Upper lobe of right lung (tissue), 1 donor: Measurements from ENCODE around the gene RINT1. TPM values are rescaled to one million over a fixed set of nuclear protein-coding genes. Genes with fewer than 3 reads are reported as not detected.
A peak's percentile ranks its signal among the peaks of the same experiment; 100 is the strongest.
"Not testable (repeated sequence)": the region's sequence is repeated elsewhere in the genome, so short reads cannot be mapped to it uniquely, and the experiment has no call there.

Experiments used
- ATAC-seq: fragments of 200-7000 bp; cut with Tn5 transposase; one replicate; pipeline ENCODE4 v1.9.1; 2020; ENCODE audit warnings: mild to moderate bottlenecking, moderate library complexity
- DNase-seq: peaks from one replicate; pipeline ENCODE4 v3.0.0-alpha.2; 2020
- H3K27ac ChIP-seq: fragments of 200-600 bp; one replicate; pipeline ENCODE4 v1.8.0; 2022
- H3K27me3 ChIP-seq: fragments of 200-600 bp; one replicate; pipeline ENCODE4 v1.8.0; 2022; ENCODE audit warnings: mild to moderate bottlenecking
- H3K36me3 ChIP-seq: fragments of 200-600 bp; one replicate; pipeline ENCODE4 v1.8.0; 2022
- H3K4me1 ChIP-seq: fragments of 200-600 bp; one replicate; pipeline ENCODE4 v1.8.0; 2022
- H3K4me3 ChIP-seq: fragments of 200-600 bp; one replicate; pipeline ENCODE4 v1.8.0; 2022; ENCODE audit warnings: mild to moderate bottlenecking
- H3K9me3 ChIP-seq: fragments of 200-600 bp; one replicate; pipeline ENCODE4 v1.8.0; 2022
- intact Hi-C: fragments of 100-400 bp; cut with DNase I; formaldehyde crosslinking; loops from one replicate; pipeline ENCODE4 v1.11.0; 2022
- total RNA-seq: library from RNA; stranded (reverse); fragmentation: NEBNext Ultra II Directional; extraction: Animal tissue kit (Norgen Biotek cat#: 25700); gene quantifications from one replicate; pipeline ENCODE4 v1.2.1, GENCODE V29; 2021
- TF ChIP-seq, protein P1 (sequence below): fragments of 200-600 bp; IDR thresholded peaks from one replicate; pipeline ENCODE4 v1.8.0; 2022; ENCODE audit warnings: antibody characterized with exemption
- donor health status: DM: no; HTN: yes; CAD: no; lungs with severe emphysema.

RINT1 gene
- total RNA-seq, 1 donor from 2014 or later: 14.8 TPM

DNA sequence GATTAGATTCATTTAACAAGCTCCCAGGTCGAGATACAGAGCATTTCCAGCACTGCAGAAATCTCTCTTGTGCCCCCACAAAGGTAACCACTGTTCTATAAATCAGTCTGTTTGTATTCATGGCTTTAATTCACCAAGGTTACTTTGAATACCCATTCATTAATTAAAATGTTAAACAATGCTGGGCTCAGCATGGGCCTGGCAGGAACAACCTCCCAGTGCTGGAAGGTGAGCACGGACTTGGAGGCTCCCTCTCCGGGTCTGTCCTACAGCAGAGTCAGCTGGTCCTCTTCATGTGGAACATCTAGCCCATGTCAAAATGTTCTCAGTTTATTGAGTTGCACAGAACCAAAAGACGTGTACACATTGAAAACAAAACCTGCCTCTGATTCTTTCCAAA is 64.9 kb downstream of the RINT1 start:
- Histone ChIP-seq H3K27me3 (no peaks in the 10 kb centered on the region), H3K27ac (no peak overlapping the region), H3K4me3 (no peak overlapping the region), H3K4me1 (no peaks in the 10 kb centered on the region), H3K9me3 (no peaks in the 10 kb centered on the region), H3K36me3 (no peaks in the 10 kb centered on the region)
- no peak for DNase-seq
- intact Hi-C loops: no loop called here
- no peak for ATAC-seq
- TF ChIP-seq, protein P1, sequence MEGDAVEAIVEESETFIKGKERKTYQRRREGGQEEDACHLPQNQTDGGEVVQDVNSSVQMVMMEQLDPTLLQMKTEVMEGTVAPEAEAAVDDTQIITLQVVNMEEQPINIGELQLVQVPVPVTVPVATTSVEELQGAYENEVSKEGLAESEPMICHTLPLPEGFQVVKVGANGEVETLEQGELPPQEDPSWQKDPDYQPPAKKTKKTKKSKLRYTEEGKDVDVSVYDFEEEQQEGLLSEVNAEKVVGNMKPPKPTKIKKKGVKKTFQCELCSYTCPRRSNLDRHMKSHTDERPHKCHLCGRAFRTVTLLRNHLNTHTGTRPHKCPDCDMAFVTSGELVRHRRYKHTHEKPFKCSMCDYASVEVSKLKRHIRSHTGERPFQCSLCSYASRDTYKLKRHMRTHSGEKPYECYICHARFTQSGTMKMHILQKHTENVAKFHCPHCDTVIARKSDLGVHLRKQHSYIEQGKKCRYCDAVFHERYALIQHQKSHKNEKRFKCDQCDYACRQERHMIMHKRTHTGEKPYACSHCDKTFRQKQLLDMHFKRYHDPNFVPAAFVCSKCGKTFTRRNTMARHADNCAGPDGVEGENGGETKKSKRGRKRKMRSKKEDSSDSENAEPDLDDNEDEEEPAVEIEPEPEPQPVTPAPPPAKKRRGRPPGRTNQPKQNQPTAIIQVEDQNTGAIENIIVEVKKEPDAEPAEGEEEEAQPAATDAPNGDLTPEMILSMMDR: no peak

- H3K27ac ChIP-seq, H3K9me3 ChIP-seq, H3K36me3 ChIP-seq, ATAC-seq, intact Hi-C loops, H3K4me3 ChIP-seq, H3K4me1 ChIP-seq, H3K27me3 ChIP-seq: not testable (repeated sequence)
- DNase-seq: peak; percentile 16
Measured at GRCh38 chr7:105599080-105599479, 67.1 kb downstream of the RINT1 start.

GRCh38 chr7:105599551-105599950 is 67.5 kb downstream of the RINT1 start:
- no peak for DNase-seq
- TF ChIP-seq, protein P1: no peak
- no peaks in the 10 kb centered on the region for H3K4me1 ChIP-seq
- ATAC-seq: no peak
- H3K36me3 ChIP-seq: no peaks in the 10 kb centered on the region
- no peaks in the 10 kb centered on the region for H3K27me3 ChIP-seq
- H3K9me3 ChIP-seq: no peaks in the 10 kb centered on the region
- H3K27ac ChIP-seq: no peak overlapping the region
- intact Hi-C loops: no loop called here
- no peak overlapping the region for H3K4me3 ChIP-seq

- ATAC-seq (peak; percentile 94), DNase-seq (peak; percentile 66)
Measured at GRCh38 chr7:105600720-105601550, 68.9 kb downstream of the RINT1 start.

GRCh38 chr7:105602325-105603305 is 70.6 kb downstream of the RINT1 start:
- intact Hi-C loops: no loop called here
- ATAC-seq (no peak), DNase-seq (peak; percentile 56)
- TF ChIP-seq, protein P1: no peak
- Histone ChIP-seq H3K4me3 (no peak overlapping the region), H3K9me3 (no peaks in the 10 kb centered on the region), H3K27me3 (no peaks in the 10 kb centered on the region), H3K4me1 (no peaks in the 10 kb centered on the region), H3K36me3 (no peaks in the 10 kb centered on the region), H3K27ac (no peak overlapping the region)

More at GRCh38 chr7:105600720-105601550, 68.9 kb downstream of the RINT1 start:
- H3K4me3 ChIP-seq: no peak overlapping the region
- no peak overlapping the region for H3K27ac ChIP-seq
- TF ChIP-seq, protein P1: no peak
- no peaks in the 10 kb centered on the region for H3K9me3 ChIP-seq
- H3K27me3 ChIP-seq: no peaks in the 10 kb centered on the region
- H3K36me3 ChIP-seq: no peaks in the 10 kb centered on the region
- no peaks in the 10 kb centered on the region for H3K4me1 ChIP-seq
- intact Hi-C loops: no loop called here
